ENCODE measurements around the gene CCDC82.
"Not testable (repeated sequence)": the region's sequence is repeated elsewhere in the genome, so short reads cannot be mapped to it uniquely, and the experiment has no call there.

Gene CCDC82

GRCh38 chr11:96389720-96390487 lies at the start of gene CCDC82, which contains the start of gene JRKL:
CCDC82 (minus strand) TSS chr11:96389912; CDS start chr11:96384747, 5,165 bp downstream.
JRKL (plus strand) TSS chr11:96390013; CDS start chr11:96390650, 637 bp downstream.
- DNase-seq (ENCODE audit: low read depth) = peak; percentile 88

- not testable (repeated sequence) for DNase-seq (ENCODE audit: low read depth)
Measured at GRCh38 chr11:96432654-96433053, 42.9 kb upstream of the CCDC82 start.

GRCh38 chr11:96430668-96431067 lies 41.0 kb upstream of the CCDC82 start:
- DNase-seq (ENCODE audit: low read depth) = no peak

- peak; percentile 2 for DNase-seq (ENCODE audit: low read depth)
Measured at GRCh38 chr11:96424693-96425092, 35.0 kb upstream of the CCDC82 start.

- no peak for DNase-seq (ENCODE audit: low read depth)
Measured at GRCh38 chr11:96413408-96413807, 23.7 kb upstream of the CCDC82 start.

GRCh38 chr11:96412761-96413381 lies 23.2 kb upstream of the CCDC82 start:
- no peak for DNase-seq (ENCODE audit: low read depth)

- not testable (repeated sequence) for DNase-seq (ENCODE audit: low read depth)
Measured at GRCh38 chr11:96411412-96411811, 21.7 kb upstream of the CCDC82 start.

- no peak for DNase-seq (ENCODE audit: low read depth)
Measured at GRCh38 chr11:96400697-96401096, 11.0 kb upstream of the CCDC82 start.

- DNase-seq (ENCODE audit: low read depth) = no peak
Measured at GRCh38 chr11:96397863-96398262, 8.2 kb upstream of the CCDC82 start.

GRCh38 chr11:96396637-96397036 lies 6.9 kb upstream of the CCDC82 start:
- DNase-seq (ENCODE audit: low read depth) = no peak

- no peak for DNase-seq (ENCODE audit: low read depth)
Measured at GRCh38 chr11:96394773-96395172, 5.1 kb upstream of the CCDC82 start.

- DNase-seq (ENCODE audit: low read depth) = peak; percentile 32
Measured at GRCh38 chr11:96393753-96394348, 4.1 kb upstream of the CCDC82 start.

- no peak for DNase-seq (ENCODE audit: low read depth)
Measured at GRCh38 chr11:96391698-96392307, 2.1 kb upstream of the CCDC82 start.

GRCh38 chr11:96390488-96390792 lies 728 bp upstream of the CCDC82 start:
- DNase-seq (ENCODE audit: low read depth) = no peak

- DNase-seq (ENCODE audit: low read depth) = no peak
Measured at GRCh38 chr11:96388891-96389719, 607 bp downstream of the CCDC82 start.

GRCh38 chr11:96385187-96385586 lies 4.5 kb downstream of the CCDC82 start:
- DNase-seq (ENCODE audit: low read depth) = no peak

- no peak for DNase-seq (ENCODE audit: low read depth)
Measured at GRCh38 chr11:96384156-96384555, 5.6 kb downstream of the CCDC82 start.

- DNase-seq (ENCODE audit: low read depth) = no peak
Measured at GRCh38 chr11:96376796-96377195, 12.9 kb downstream of the CCDC82 start.

- no peak for DNase-seq (ENCODE audit: low read depth)
Measured at GRCh38 chr11:96373826-96374225, 15.9 kb downstream of the CCDC82 start.

- DNase-seq (ENCODE audit: low read depth) = no peak
Measured at GRCh38 chr11:96367342-96367741, 22.4 kb downstream of the CCDC82 start.

GRCh38 chr11:96366024-96366423 lies 23.7 kb downstream of the CCDC82 start:
- DNase-seq (ENCODE audit: low read depth) = no peak

GRCh38 chr11:96365493-96365892 lies 24.2 kb downstream of the CCDC82 start:
- DNase-seq (ENCODE audit: low read depth) = no peak

Measured in fibroblast of the conjunctiva (primary cell).